HEK293T (cell line): ENCODE measurements around the gene SIAE.
A peak's percentile ranks its signal among the peaks of the same experiment; 100 is the strongest.

Experiments used
- CTCF ChIA-PET: fragments of 350-600 bp; formaldehyde crosslinking; extraction: SDS; loops from one replicate; lab custom pipeline; 2021; ENCODE audit warnings: antibody characterized with exemption, inconsistent platforms; lab: Yijun Ruan, JAX
- POLR2A ChIA-PET: fragments of 350-600 bp; formaldehyde crosslinking; extraction: SDS; loops from one replicate; lab custom pipeline; 2020; ENCODE audit warnings: antibody characterized with exemption, inconsistent platforms; lab: Yijun Ruan, JAX
- DNase-seq: peaks from one replicate; pipeline ENCODE4 v3.0.0; 2012; ENCODE audit warnings: mixed read lengths; ENCODE audit errors: extremely low spot score
- ARNT ChIP-seq: fragments of 450-650 bp; IDR thresholded peaks from 2 replicates; pipeline ENCODE4 v1.6.1; 2017; ENCODE audit warnings: mild to moderate bottlenecking
- BHLHE40 ChIP-seq: fragments of 450-650 bp; IDR thresholded peaks from 2 replicates; pipeline ENCODE4 v1.6.1; 2016; ENCODE audit warnings: mild to moderate bottlenecking, moderate library complexity, borderline replicate concordance
- CTBP1 ChIP-seq: fragments of 450-650 bp; IDR thresholded peaks from 2 replicates; pipeline ENCODE4 v1.6.1; 2016; ENCODE audit warnings: borderline replicate concordance
- ELF4 ChIP-seq: fragments of 450-650 bp; IDR thresholded peaks from 2 replicates; pipeline ENCODE4 v1.6.1; 2017; ENCODE audit warnings: antibody characterized with exemption
- FOXA1 ChIP-seq: fragments of 450-650 bp; IDR thresholded peaks from 2 replicates; pipeline ENCODE4 v1.6.1; 2016; ENCODE audit warnings: mild to moderate bottlenecking
- FOXK2 ChIP-seq: fragments of 450-650 bp; IDR thresholded peaks from 2 replicates; pipeline ENCODE4 v1.6.1; 2016; ENCODE audit warnings: mild to moderate bottlenecking
- FOXM1 ChIP-seq: fragments of 450-650 bp; IDR thresholded peaks from 2 replicates; pipeline ENCODE4 v1.6.1; 2017; ENCODE audit warnings: mild to moderate bottlenecking, borderline replicate concordance
- HDGF ChIP-seq: fragments of 450-650 bp; IDR thresholded peaks from 2 replicates; pipeline ENCODE4 v1.6.1; 2017; ENCODE audit warnings: antibody characterized with exemption, borderline replicate concordance
- L3MBTL2 ChIP-seq: fragments of 450-650 bp; conservative IDR thresholded peaks from 2 replicates; pipeline ENCODE4 v1.6.1; 2016; ENCODE audit warnings: mild to moderate bottlenecking
- LEF1 ChIP-seq: fragments of 450-650 bp; IDR thresholded peaks from 2 replicates; pipeline ENCODE4 v1.6.1; 2017; ENCODE audit warnings: mild to moderate bottlenecking, borderline replicate concordance
- NFRKB ChIP-seq: fragments of 450-650 bp; IDR thresholded peaks from 2 replicates; pipeline ENCODE4 v1.6.1; 2016; ENCODE audit warnings: mild to moderate bottlenecking, moderate library complexity
- PKNOX1 ChIP-seq: fragments of 450-650 bp; IDR thresholded peaks from 2 replicates; pipeline ENCODE4 v1.6.1; 2016
- SP1 ChIP-seq: fragments of 450-650 bp; IDR thresholded peaks from 2 replicates; pipeline ENCODE4 v1.6.1; 2017
- SUZ12 ChIP-seq: fragments of 450-650 bp; IDR thresholded peaks from 2 replicates; pipeline ENCODE4 v1.6.1; 2016; ENCODE audit warnings: mild to moderate bottlenecking
- TARDBP ChIP-seq: fragments of 450-650 bp; IDR thresholded peaks from 2 replicates; pipeline ENCODE4 v1.6.1; 2016
- ZNF384 ChIP-seq: fragments of 450-650 bp; IDR thresholded peaks from 2 replicates; pipeline ENCODE4 v1.6.1; 2016

Gene SIAE

GRCh38 chr11:124693142-124693541 lies 19.6 kb upstream of the SIAE start:
- POLR2A ChIA-PET: no interaction called here
- CTCF ChIA-PET: no interaction called here
- TF ChIP-seq ZNF384: no peak
- TF ChIP-seq FOXA1: no peak
- no peak for TF ChIP-seq FOXM1
- TF ChIP-seq NFRKB: no peak
- TF ChIP-seq ELF4: no peak
- TF ChIP-seq LEF1: no peak
- TF ChIP-seq FOXK2: no peak
- TF ChIP-seq HDGF: no peak
- no peak for DNase-seq

- DNase-seq: no peak
- CTCF ChIA-PET: no interaction called here
- TF ChIP-seq FOXM1: no peak
- TF ChIP-seq SP1: no peak
- TF ChIP-seq FOXK2: no peak
- TF ChIP-seq NFRKB: no peak
- no peak for TF ChIP-seq ELF4
- no peak for TF ChIP-seq LEF1
- TF ChIP-seq L3MBTL2: no peak
- TF ChIP-seq SUZ12: no peak
- no peak for TF ChIP-seq ZNF384
- POLR2A ChIA-PET: no interaction called here
Measured at GRCh38 chr11:124682443-124682842, 8.9 kb upstream of the SIAE start.

- ChIA-PET POLR2A (no interaction called here), CTCF (no interaction called here)
- TF ChIP-seq HDGF: no peak
- no peak for TF ChIP-seq SUZ12
- TF ChIP-seq ZNF384: no peak
- TF ChIP-seq PKNOX1: no peak
- TF ChIP-seq CTBP1: no peak
- no peak for TF ChIP-seq L3MBTL2
- TF ChIP-seq FOXA1: no peak
- no peak for TF ChIP-seq ARNT
- no peak for TF ChIP-seq NFRKB
- no peak for TF ChIP-seq BHLHE40
- TF ChIP-seq SP1: no peak
- TF ChIP-seq FOXK2: no peak
- TF ChIP-seq FOXM1: no peak
- DNase-seq: no peak
Measured at GRCh38 chr11:124681421-124681820, 7.9 kb upstream of the SIAE start.

GRCh38 chr11:124678416-124678815 lies 4.9 kb upstream of the SIAE start:
- CTCF ChIA-PET: no interaction called here
- TF ChIP-seq FOXM1 (no peak), LEF1 (no peak), ELF4 (no peak), FOXK2 (no peak), ARNT (no peak), PKNOX1 (no peak), CTBP1 (no peak), HDGF (no peak)
- POLR2A ChIA-PET: no interaction called here
- no peak for DNase-seq

- ChIA-PET POLR2A (no interaction called here), CTCF (no interaction called here)
- TF ChIP-seq L3MBTL2: no peak
- TF ChIP-seq FOXK2: no peak
- TF ChIP-seq ARNT: no peak
- no peak for TF ChIP-seq CTBP1
- no peak for TF ChIP-seq ELF4
- no peak for TF ChIP-seq TARDBP
- no peak for TF ChIP-seq ZNF384
- no peak for DNase-seq
Measured at GRCh38 chr11:124676386-124676785, 2.8 kb upstream of the SIAE start.

GRCh38 chr11:124674571-124674970 lies 1.0 kb upstream of the SIAE start:
- CTCF ChIA-PET: no interaction called here
- TF ChIP-seq CTBP1 (no peak), PKNOX1 (no peak), LEF1 (no peak), BHLHE40 (no peak), FOXK2 (no peak), ARNT (no peak), ZNF384 (no peak), FOXA1 (no peak), L3MBTL2 (no peak), SP1 (no peak), NFRKB (no peak), FOXM1 (no peak), HDGF (no peak), TARDBP (no peak), SUZ12 (no peak), ELF4 (no peak)
- POLR2A ChIA-PET: no interaction called here
- no peak for DNase-seq

- POLR2A ChIA-PET: interaction anchor here (1.0 to 1.8 kb wide), 4 partner anchors 10 to 202 kb away, joined by 3 to 8 read pairs (median 6); partner anchors contain the start of gene NRGN
- CTCF ChIA-PET: no interaction called here
- peak; percentile 32 for DNase-seq
Measured at GRCh38 chr11:124674168-124674517, 604 bp upstream of the SIAE start.

More at GRCh38 chr11:124674168-124674517, 604 bp upstream of the SIAE start:
- TF ChIP-seq HDGF (no peak), L3MBTL2 (0 out of 2 replicates have a peak, but pooled peaks have one; percentile 19)
